ENCODE measurements around the gene BACH2.
"Not testable (repeated sequence)": the region's sequence is repeated elsewhere in the genome, so short reads cannot be mapped to it uniquely, and the experiment has no call there.

Gene BACH2

DNA sequence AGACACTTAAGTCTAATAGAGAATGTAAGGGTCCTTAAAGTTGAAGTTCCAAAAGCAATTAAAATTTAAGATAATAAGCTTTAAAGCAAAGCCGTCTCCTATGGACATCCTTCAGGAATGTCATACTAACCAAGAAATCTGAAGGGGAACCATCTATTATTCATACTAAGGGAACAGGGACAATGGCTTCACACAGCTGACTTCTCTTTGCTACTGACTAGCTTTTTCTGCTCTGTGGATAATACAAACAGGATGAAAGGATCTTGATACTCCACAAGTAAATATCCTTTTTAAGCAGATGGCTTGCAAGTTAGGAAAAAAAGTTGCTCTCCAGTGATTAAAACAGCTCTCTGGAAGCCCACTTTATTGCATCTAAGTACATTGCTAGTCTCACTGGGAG, 178.6 kb downstream of the BACH2 start:
- TF ChIP-seq, protein P1, sequence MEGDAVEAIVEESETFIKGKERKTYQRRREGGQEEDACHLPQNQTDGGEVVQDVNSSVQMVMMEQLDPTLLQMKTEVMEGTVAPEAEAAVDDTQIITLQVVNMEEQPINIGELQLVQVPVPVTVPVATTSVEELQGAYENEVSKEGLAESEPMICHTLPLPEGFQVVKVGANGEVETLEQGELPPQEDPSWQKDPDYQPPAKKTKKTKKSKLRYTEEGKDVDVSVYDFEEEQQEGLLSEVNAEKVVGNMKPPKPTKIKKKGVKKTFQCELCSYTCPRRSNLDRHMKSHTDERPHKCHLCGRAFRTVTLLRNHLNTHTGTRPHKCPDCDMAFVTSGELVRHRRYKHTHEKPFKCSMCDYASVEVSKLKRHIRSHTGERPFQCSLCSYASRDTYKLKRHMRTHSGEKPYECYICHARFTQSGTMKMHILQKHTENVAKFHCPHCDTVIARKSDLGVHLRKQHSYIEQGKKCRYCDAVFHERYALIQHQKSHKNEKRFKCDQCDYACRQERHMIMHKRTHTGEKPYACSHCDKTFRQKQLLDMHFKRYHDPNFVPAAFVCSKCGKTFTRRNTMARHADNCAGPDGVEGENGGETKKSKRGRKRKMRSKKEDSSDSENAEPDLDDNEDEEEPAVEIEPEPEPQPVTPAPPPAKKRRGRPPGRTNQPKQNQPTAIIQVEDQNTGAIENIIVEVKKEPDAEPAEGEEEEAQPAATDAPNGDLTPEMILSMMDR (conservative IDR thresholded peaks at IDR 0.05): no peak
- no peak overlapping the region for H3K27ac ChIP-seq

DNA sequence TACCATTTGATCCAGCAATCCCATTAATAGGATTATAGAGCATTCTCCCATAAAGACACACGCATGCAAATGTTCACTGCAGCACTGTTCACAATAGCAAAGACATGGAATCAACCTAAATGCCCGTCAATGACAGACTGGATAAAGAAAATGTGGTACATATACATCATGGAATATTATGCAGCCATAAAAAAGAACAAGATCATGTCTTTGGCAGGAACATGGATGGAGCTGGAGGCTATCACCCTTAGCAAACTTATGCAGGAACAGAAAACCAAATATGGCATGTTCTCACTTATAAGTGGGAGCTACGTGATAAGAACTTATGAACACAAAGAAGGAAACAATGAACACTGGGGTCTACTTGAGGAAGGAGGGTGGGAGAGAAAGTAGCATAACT, 180.5 kb downstream of the BACH2 start:
- not testable (repeated sequence) for H3K27ac ChIP-seq

DNA sequence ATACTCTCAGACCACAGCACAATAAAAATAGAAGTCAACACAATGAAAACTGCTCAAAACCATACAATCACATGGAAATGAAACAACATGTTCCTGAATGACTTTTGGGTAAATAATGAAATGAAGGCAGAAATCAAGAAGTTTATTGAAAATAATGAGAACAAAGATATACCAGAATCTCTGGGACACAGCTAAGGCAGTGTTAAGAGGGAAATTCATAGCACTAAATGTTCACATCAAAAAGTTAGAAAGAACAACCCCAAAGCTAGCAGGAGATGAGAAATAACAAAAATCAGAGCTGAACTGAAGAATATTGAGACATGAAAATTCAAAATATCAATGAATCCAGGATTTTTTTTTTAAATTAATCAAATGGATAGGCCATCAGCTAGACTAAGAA, 183.3 kb downstream of the BACH2 start:
- TF ChIP-seq, protein P1 (conservative IDR thresholded peaks at IDR 0.05): no peak

DNA sequence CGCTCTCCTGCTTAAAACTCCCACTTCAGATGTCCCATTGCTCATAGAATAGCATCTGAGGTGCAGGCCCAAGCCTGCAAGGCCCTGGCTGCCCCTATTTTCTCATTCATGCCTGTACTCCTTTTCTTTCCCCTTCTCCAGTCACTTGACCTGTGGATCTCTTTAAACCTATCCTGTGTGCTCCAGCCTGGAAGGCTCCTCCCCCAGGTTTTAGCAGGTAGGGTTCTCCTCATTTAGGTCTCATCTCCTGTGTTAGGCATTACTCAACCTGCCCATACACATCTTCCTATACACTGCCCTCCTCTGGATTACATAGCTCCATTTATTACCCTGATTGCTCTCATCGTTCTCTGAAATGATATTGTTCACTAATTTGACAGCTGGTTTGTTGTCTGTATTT, 185.3 kb downstream of the BACH2 start:
- no peak overlapping the region for H3K27ac ChIP-seq
- TF ChIP-seq, protein P1 (conservative IDR thresholded peaks at IDR 0.05): no peak

More for the DNA sequence above, 183.3 kb downstream of the BACH2 start:
- no peak overlapping the region for H3K27ac ChIP-seq

DNA sequence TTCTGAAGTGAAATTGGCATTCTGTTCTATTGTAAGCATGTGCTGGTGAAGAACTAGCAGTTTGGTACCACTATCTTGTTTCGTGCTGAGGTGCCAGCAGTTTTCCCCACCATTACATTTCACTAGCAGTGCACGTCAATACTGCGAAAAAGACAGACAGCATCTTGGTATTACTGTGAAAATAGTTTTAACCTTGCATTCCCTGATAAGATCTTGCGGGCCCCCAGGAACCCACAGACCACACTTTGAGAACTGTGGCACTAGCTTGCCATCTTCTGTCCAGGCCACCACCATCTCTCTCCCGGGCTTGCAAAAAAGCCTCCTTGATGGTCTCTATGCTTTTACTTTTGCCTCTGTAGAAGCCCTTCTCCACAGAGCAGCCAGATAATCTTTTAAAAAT, 185.7 kb downstream of the BACH2 start:
- TF ChIP-seq, protein P1 (conservative IDR thresholded peaks at IDR 0.05): no peak
- H3K27ac ChIP-seq: no peak overlapping the region

DNA sequence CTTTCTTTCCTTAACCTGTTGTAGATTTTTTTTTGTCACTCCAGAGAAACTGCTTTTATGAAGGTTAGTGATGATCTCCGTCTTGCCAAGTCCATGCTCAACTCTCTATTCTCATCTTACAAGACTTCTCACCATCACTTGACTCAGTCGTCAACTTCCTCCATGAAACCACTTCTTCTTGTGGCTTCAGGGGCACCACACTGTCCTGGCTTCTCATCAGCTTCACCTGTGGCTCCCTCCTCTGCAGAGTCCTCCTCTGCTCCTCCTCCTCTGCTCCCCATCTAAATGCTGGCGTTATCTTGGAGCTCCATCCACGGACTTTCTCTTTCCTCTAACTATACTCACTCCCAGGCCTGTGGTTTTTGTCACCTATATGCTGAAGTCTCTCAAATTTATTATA, 187.5 kb downstream of the BACH2 start:
- TF ChIP-seq, protein P1 (conservative IDR thresholded peaks at IDR 0.05): no peak
- H3K27ac ChIP-seq: no peak overlapping the region

DNA sequence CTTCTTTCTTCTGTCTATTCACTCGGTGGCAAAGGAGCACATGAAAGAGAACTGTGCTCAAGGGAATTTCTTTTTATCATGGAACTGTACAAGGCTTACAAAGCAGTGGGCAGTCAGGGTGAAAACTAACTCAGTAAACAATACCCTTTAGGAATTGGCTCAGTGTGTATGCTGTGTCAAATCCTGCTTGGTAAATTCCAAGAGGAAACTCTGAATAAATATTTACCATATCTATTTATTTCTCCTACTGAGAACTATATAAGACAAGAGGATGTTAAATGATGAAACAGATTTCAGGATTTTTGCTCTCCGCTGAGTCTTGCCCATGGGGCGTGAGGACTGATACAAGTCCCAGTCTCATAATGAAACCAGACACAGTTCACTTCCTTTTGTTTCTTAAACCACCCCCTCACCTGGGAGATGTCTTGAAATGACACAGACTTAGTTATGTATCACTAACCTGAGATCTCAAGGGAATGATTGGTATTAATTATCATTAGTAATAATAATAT, 188.8 kb downstream of the BACH2 start:
- no peak overlapping the region for H3K27ac ChIP-seq
- TF ChIP-seq, protein P1 (conservative IDR thresholded peaks at IDR 0.05): no peak

DNA sequence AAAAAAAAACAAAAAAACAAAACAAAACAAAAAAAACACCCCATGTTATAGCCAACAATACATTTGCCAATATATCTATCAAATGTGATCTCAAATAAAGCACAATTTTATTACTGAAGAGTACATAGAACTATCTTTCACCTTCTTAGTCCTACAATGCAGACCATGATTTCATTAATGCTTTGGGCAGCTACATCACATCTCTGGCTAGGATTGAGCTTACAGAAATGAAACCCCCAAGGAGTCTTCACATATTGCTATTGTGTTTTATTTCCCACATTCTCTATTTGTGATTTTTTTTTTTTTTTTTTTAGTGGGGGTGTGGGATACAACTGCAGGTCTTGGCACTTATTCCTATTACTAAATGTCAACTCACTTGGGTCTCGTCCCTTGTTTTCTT, 189.3 kb downstream of the BACH2 start:
- TF ChIP-seq, protein P1 (conservative IDR thresholded peaks at IDR 0.05): no peak
- H3K27ac ChIP-seq: no peak overlapping the region
